GM12878 (cell line): Measurements from ENCODE around the gene EPB42. TPM values are rescaled to one million over a fixed set of nuclear protein-coding genes. Genes with fewer than 3 reads are reported as not detected.

Source experiments
- ATAC-seq: fragments of 200-7000 bp; cut with Tn5 transposase; 3 replicates; pipeline ENCODE4 v1.9.1; 2020; ENCODE audit warnings: mild to moderate bottlenecking, moderate library complexity
- BruUV-seq: library from RNA; stranded (reverse); fragments of 400-500 nt; replicated peaks from 2 replicates; lab custom pipeline; 2021; lab: Mats Ljungman, UMichigan
- CTCF ChIA-PET: fragments of 300-600 bp; sonication (Branson Sonifier 250); formaldehyde crosslinking; extraction: SDS; loops from one replicate; lab custom pipeline; 2021; ENCODE audit warnings: inconsistent platforms; lab: Yijun Ruan, JAX
- POLR2A ChIA-PET: fragments of 350-600 bp; formaldehyde crosslinking; extraction: SDS; loops from one replicate; lab custom pipeline; 2021; ENCODE audit warnings: inconsistent platforms; lab: Charles Lee
- RAD21 ChIA-PET: fragments of 300-600 bp; sonication (Branson Sonifier 250); formaldehyde crosslinking; loops from one replicate; lab custom pipeline; 2023; ENCODE audit warnings: antibody characterized with exemption; ENCODE audit not compliant: unreplicated experiment; lab: Charles Lee
- SMC1A ChIA-PET: fragments of 300-600 bp; sonication (Branson Sonifier 250); formaldehyde crosslinking; loops from one replicate; lab custom pipeline; 2023; ENCODE audit not compliant: unreplicated experiment, uncharacterized antibody; lab: Charles Lee
- DNase-seq: peaks from one replicate; pipeline ENCODE4 v3.0.0-alpha.2; 2011; ENCODE audit warnings: low read depth, low spot score
- FAIRE-seq: peaks from 3 replicates; lab custom pipeline; 2011; peaks lifted over from hg19 to GRCh38; lab: Jason Lieb, UNC
- H2AFZ ChIP-seq: 2 replicates; pipeline ENCODE4 v1.6.0; 2011; ENCODE audit warnings: low read depth, low read length, control low read depth; ENCODE audit not compliant: control insufficient read depth
- H3K27ac ChIP-seq: 2 replicates; pipeline ENCODE4 v1.5.1; 2011; ENCODE audit warnings: control low read depth; ENCODE audit not compliant: control insufficient read depth, insufficient read depth
- H3K27me3 ChIP-seq, 2 experiments: replicated peaks in 1 of 2; 2 replicates each; pipeline versions ENCODE4 v1.6.0 to v1.6.1; 2011; ENCODE audit warnings: low read length in 1 of 2; ENCODE audit not compliant: control insufficient read depth in 2 of 2, insufficient read depth in 2 of 2
- H3K36me3 ChIP-seq, 2 experiments: 2 replicates each; pipeline ENCODE4 v1.5.1; 2011; ENCODE audit warnings: low read length in 1 of 2; ENCODE audit not compliant: control insufficient read depth in 2 of 2, insufficient read depth in 2 of 2
- H3K4me1 ChIP-seq: 2 replicates; pipeline ENCODE4 v1.6.1; 2011; ENCODE audit warnings: mild to moderate bottlenecking, low read length, moderate library complexity, mixed read lengths; ENCODE audit not compliant: control insufficient read depth, insufficient read depth
- H3K4me2 ChIP-seq: 2 replicates; pipeline ENCODE4 v1.6.0; 2011; ENCODE audit warnings: control low read depth; ENCODE audit not compliant: control insufficient read depth, insufficient read depth
- H3K4me3 ChIP-seq: fragments of 200-600 bp; sonication (generic); 2 replicates; pipeline ENCODE4 v1.5.1; 2016
- H3K79me2 ChIP-seq: 2 replicates; pipeline ENCODE4 v1.6.0; 2011; ENCODE audit warnings: low read length; ENCODE audit not compliant: control insufficient read depth, insufficient read depth
- H3K9ac ChIP-seq: 2 replicates; pipeline ENCODE4 v1.8.0; 2011; ENCODE audit warnings: low read length, control low read depth, mixed read lengths; ENCODE audit not compliant: control insufficient read depth, insufficient read depth
- H3K9me3 ChIP-seq: replicated peaks from 3 replicates; pipeline ENCODE4 v1.5.1; 2011; ENCODE audit warnings: mild to moderate bottlenecking, low read length; ENCODE audit not compliant: control insufficient read depth, insufficient read depth
- H4K20me1 ChIP-seq: 2 replicates; pipeline ENCODE4 v1.6.0; 2011; ENCODE audit not compliant: control insufficient read depth, insufficient read depth
- CBX3 ChIP-seq: fragments of 200-600 bp; sonication (generic); IDR thresholded peaks from 2 replicates; pipeline ENCODE4 v1.6.1; 2016; ENCODE audit warnings: low read depth, borderline replicate concordance
- FOXM1 ChIP-seq: IDR thresholded peaks from 2 replicates; pipeline ENCODE4 v1.6.1; 2012; ENCODE audit warnings: low read depth, mild to moderate bottlenecking, inconsistent platforms, low read length, moderate library complexity
- HCFC1 ChIP-seq: fragments of 150-350 bp; IDR thresholded peaks from 2 replicates; pipeline ENCODE4 v1.6.1; 2014; ENCODE audit warnings: low read length
- POLR2AphosphoS2 ChIP-seq: IDR thresholded peaks from 2 replicates; pipeline ENCODE4 v1.6.1; 2011; ENCODE audit warnings: low read depth, mild to moderate bottlenecking, low read length, improper control_type of control experiment, moderate library complexity
- SUPT20H ChIP-seq: IDR thresholded peaks from 2 replicates; pipeline ENCODE4 v1.6.1; 2011; ENCODE audit warnings: low read depth, mild to moderate bottlenecking, low read length, moderate library complexity, borderline replicate concordance; ENCODE audit not compliant: control insufficient read depth
- ZSCAN29 ChIP-seq: fragments of 450-650 bp; IDR thresholded peaks from 2 replicates; pipeline ENCODE4 v1.6.1; 2017; ENCODE audit warnings: mild to moderate bottlenecking, moderate library complexity
- WGBS: methylation state at CpG from one replicate; pipeline ENCODE4 v1.1.6; 2016; ENCODE audit warnings: low lambda C conversion rate; ENCODE audit not compliant: insufficient replicate concordance, insufficient coverage; ENCODE audit errors: missing lambda C conversion rate; 5-methylcytosine and 5-hydroxymethylcytosine counted together
- in situ Hi-C: fragments of 300-500 bp; cut with MboI; formaldehyde crosslinking; loops from 9 replicates; pipeline ENCODE4 v1.14.3; 2018; ENCODE audit warnings: mixed read lengths
- intact Hi-C: fragments of 100-400 bp; cut with micrococcal nuclease; formaldehyde crosslinking; loops from one replicate; pipeline ENCODE4 v1.14.2; 2022; ENCODE audit not compliant: unreplicated experiment
- polyA plus RNA-seq, 11 experiments: library from polyadenylated mRNA; depleted of rRNA in 4 of 11; unstranded in 6 of 11; stranded (reverse) in 5 of 11; fragments of >200 nt; fragmentation: Nextera tagmentation in 4 of 11; fragmentation: Illumina TruSeq in 1 of 11; extraction: Ambion mirVana in 4 of 11; extraction: Trizol in 1 of 11; gene quantifications; 1 replicate in 1 of 11; 2 replicates in 10 of 11; pipeline versions ENCODE4 v1.2.1 to v1.2.3, GENCODE V29; 2011 to 2016; ENCODE audit warnings: inconsistent platforms in 2 of 11, missing spikeins in 2 of 11, low read depth in 1 of 11
- total RNA-seq, 4 experiments: library from RNA; depleted of rRNA in 3 of 4; stranded (reverse); fragments of >200 nt in 3 of 4; fragmentation: Illumina TruSeq in 1 of 4; extraction: Trizol in 1 of 4; gene quantifications; 2 replicates each; pipeline versions ENCODE4 v1.2.1 to v1.2.3, GENCODE V29; 2013 to 2021
- TF ChIP-seq, protein P1 (sequence below): IDR thresholded peaks from 2 replicates; pipeline ENCODE4 v1.6.1; 2011; ENCODE audit warnings: borderline replicate concordance, low read depth, mild to moderate bottlenecking, moderate library complexity, mixed read lengths, low read length; ENCODE audit not compliant: insufficient read depth; ENCODE audit errors: extremely low read length
- TF ChIP-seq, protein P2 (sequence below): IDR thresholded peaks from 2 replicates; pipeline ENCODE4 v1.6.1; 2011; ENCODE audit warnings: low read depth, mild to moderate bottlenecking, low read length, moderate library complexity, borderline replicate concordance; ENCODE audit errors: extremely low read depth
- TF ChIP-seq, protein P3 (sequence below): IDR thresholded peaks from 2 replicates; pipeline ENCODE4 v1.6.1; 2011; ENCODE audit warnings: low read depth, low read length, improper control_type of control experiment, borderline replicate concordance

EPB42 gene
- total and polyA plus RNA-seq, 10 of the 15 experiments (the other 5 are each of a cell fraction or from before 2014, with no cell fraction given) = not detected

DNA sequence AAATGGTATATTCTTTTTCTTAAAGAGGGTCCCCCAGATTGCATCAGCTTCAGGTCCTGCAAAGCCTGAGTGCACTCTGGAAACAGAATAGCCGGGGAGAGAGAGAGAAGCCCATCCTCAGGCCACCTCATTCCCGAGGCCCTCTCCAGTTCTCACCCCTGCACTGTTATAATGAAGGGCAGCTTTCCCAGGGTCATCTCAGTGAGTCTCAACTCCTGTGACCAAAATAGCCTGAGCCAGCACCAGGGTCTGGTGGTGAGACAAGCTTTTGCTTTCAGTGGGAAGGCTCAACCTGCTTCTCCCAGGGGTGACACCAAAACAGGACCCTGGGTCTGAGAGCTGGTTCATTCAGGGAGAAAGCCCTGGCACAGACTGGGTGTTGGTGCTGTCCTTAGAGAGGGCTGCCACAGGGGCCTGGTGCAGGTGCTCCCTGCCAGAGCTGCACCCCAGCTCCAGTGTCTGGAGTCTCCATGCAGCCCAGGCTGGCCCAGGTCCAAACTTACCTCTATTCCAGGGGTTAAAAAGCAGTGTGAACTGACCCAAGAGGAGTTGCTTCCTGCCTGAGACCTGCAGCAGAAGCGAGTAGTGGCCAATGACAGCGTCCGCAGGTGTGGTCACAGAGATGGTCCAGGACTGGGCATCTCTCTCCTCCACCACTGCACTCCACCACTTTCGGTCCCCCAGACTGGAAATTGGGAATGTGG is 6.1 kb downstream of the EPB42 start:
- SMC1A ChIA-PET = interaction anchor here (1.6 to 1.9 kb wide), 2 partner anchors 10 to 11 kb away, joined by 6 to 7 read pairs; no protein-coding TSS in a partner anchor
- H3K79me2 ChIP-seq = no peaks in the 10 kb centered on the region
- no peak overlapping the region for H3K9ac ChIP-seq
- no peaks in the 10 kb centered on the region for H4K20me1 ChIP-seq
- H2AFZ ChIP-seq = no peak overlapping the region
- ATAC-seq (no peak), FAIRE-seq (no peak), DNase-seq (no peak)
- no peaks in the 10 kb centered on the region for H3K27me3 ChIP-seq
- RAD21 ChIA-PET = interaction anchor here (1.1 to 1.5 kb wide), 2 partner anchors 71 to 122 kb away, joined by 3 to 4 read pairs; no protein-coding TSS in a partner anchor
- 47% methylated on average over 6 of the region's 6 CpGs for WGBS
- no peak overlapping the region for H3K4me2 ChIP-seq
- no peaks in the 10 kb centered on the region for H3K36me3 ChIP-seq
- TF ChIP-seq, protein P1, sequence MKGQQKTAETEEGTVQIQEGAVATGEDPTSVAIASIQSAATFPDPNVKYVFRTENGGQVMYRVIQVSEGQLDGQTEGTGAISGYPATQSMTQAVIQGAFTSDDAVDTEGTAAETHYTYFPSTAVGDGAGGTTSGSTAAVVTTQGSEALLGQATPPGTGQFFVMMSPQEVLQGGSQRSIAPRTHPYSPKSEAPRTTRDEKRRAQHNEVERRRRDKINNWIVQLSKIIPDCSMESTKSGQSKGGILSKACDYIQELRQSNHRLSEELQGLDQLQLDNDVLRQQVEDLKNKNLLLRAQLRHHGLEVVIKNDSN = no peak
- TF ChIP-seq HCFC1 (no peak), SUPT20H (no peak), CBX3 (no peak), FOXM1 (no peak), POLR2AphosphoS2 (no peak), ZSCAN29 (no peak)
- TF ChIP-seq, protein P2, sequence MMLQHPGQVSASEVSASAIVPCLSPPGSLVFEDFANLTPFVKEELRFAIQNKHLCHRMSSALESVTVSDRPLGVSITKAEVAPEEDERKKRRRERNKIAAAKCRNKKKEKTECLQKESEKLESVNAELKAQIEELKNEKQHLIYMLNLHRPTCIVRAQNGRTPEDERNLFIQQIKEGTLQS = no peak
- TF ChIP-seq, protein P3, sequence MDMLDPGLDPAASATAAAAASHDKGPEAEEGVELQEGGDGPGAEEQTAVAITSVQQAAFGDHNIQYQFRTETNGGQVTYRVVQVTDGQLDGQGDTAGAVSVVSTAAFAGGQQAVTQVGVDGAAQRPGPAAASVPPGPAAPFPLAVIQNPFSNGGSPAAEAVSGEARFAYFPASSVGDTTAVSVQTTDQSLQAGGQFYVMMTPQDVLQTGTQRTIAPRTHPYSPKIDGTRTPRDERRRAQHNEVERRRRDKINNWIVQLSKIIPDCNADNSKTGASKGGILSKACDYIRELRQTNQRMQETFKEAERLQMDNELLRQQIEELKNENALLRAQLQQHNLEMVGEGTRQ = no peak
- H3K27ac ChIP-seq = no peak overlapping the region
- no peaks in the 10 kb centered on the region; the same call in 2 of the 3 replicates for H3K9me3 ChIP-seq
- CTCF ChIA-PET = interaction anchor here (1.0 to 2.6 kb wide), 2 partner anchors 10 to 11 kb away, joined by 4 to 12 read pairs; no protein-coding TSS in a partner anchor
- no TSS peak for BruUV-seq
- POLR2A ChIA-PET = interaction anchor here (0.6 kb wide), 1 partner anchor 310 kb away, joined by 3 read pairs; no protein-coding TSS in a partner anchor
- H3K4me3 ChIP-seq = no peak overlapping the region
- intact Hi-C loops = no loop called here
- H3K4me1 ChIP-seq = no peaks in the 10 kb centered on the region
- in situ Hi-C loops = no loop called here
